Activated T-helper 1 cell treated with anti-CD3 and anti-CD28 coated beads, Interleukin-12 subunit alpha, Interleukin-12 subunit beta, Interleukin-2, Interleukin-4 antibody, amounts not matched to agents 30 ng/mL and 10 ng/mL and 1 ng/mL, durations not matched to agents 14 hours and 24 hours and 36 hours (primary cell): Measurements from ENCODE around the gene CA9. TPM values are rescaled to one million over a fixed set of nuclear protein-coding genes. Genes with fewer than 3 reads are reported as not detected.
A peak's percentile ranks its signal among the peaks of the same experiment; 100 is the strongest.

Experiments used
- DNase-seq: peaks from one replicate; pipeline ENCODE4 v3.0.0; 2021; ENCODE audit warnings: low spot score
- H3K27ac Mint-ChIP-seq: one replicate; pipeline ENCODE4 v1.8.0; 2021; ENCODE audit warnings: mild to moderate bottlenecking, mixed read lengths
- H3K27me3 Mint-ChIP-seq: one replicate; pipeline ENCODE4 v1.8.0; 2022; ENCODE audit warnings: mild to moderate bottlenecking, moderate library complexity, mixed read lengths; ENCODE audit not compliant: insufficient read depth
- H3K36me3 Mint-ChIP-seq: one replicate; pipeline ENCODE4 v1.8.0; 2021; ENCODE audit warnings: low read depth, mixed read lengths
- H3K4me1 Mint-ChIP-seq: one replicate; pipeline ENCODE4 v1.8.0; 2021; ENCODE audit warnings: low read depth, mixed read lengths
- H3K4me3 Mint-ChIP-seq: one replicate; pipeline ENCODE4 v1.8.0; 2021; ENCODE audit warnings: mild to moderate bottlenecking, moderate library complexity, mixed read lengths
- H3K9me3 Mint-ChIP-seq: one replicate; pipeline ENCODE4 v1.8.0; 2021; ENCODE audit warnings: mixed read lengths
- intact Hi-C: fragments of 100-400 bp; cut with micrococcal nuclease; formaldehyde crosslinking; loops from one replicate; pipeline ENCODE4 v1.15.1; 2024
- total RNA-seq: library from RNA; stranded (reverse); gene quantifications from 2 replicates; pipeline ENCODE4 v1.2.3, GENCODE V29; 2022

CA9 gene
- total RNA-seq, 1 donor from 2014 or later, result not detected

- intact Hi-C loops, result loop anchor here (2.0 kb wide), 1 partner anchor 33 kb away; the partner anchor contains the start of genes CCDC107 and RMRP
- peaks cover 7% of the 10 kb centered on the region for H3K36me3 Mint-ChIP-seq
- peak overlapping the region; percentile 84 for H3K4me3 Mint-ChIP-seq
- DNase-seq, result no peak
- H3K9me3 Mint-ChIP-seq, result no peaks in the 10 kb centered on the region
- H3K27me3 Mint-ChIP-seq, result peaks cover 2% of the 10 kb centered on the region
- peaks cover 26% of the 10 kb centered on the region for H3K4me1 Mint-ChIP-seq
- peak overlapping the region; percentile 55 for H3K27ac Mint-ChIP-seq
Measured at GRCh38 chr9:35691757-35692301, 18.1 kb downstream of the CA9 start.

- Mint-ChIP-seq H3K9me3 (no peaks in the 10 kb centered on the region), H3K27me3 (no peaks in the 10 kb centered on the region), H3K27ac (no peak overlapping the region), H3K36me3 (peaks cover 18% of the 10 kb centered on the region), H3K4me3 (no peak overlapping the region), H3K4me1 (peaks cover 12% of the 10 kb centered on the region)
- intact Hi-C loops, result loop anchor here (1.0 to 2.0 kb wide), 4 partner anchors 33 to 215 kb away; partner anchors contain the start of gene TESK1
- no peak for DNase-seq
Measured at GRCh38 chr9:35695943-35696401, 22.2 kb downstream of the CA9 start.

DNA sequence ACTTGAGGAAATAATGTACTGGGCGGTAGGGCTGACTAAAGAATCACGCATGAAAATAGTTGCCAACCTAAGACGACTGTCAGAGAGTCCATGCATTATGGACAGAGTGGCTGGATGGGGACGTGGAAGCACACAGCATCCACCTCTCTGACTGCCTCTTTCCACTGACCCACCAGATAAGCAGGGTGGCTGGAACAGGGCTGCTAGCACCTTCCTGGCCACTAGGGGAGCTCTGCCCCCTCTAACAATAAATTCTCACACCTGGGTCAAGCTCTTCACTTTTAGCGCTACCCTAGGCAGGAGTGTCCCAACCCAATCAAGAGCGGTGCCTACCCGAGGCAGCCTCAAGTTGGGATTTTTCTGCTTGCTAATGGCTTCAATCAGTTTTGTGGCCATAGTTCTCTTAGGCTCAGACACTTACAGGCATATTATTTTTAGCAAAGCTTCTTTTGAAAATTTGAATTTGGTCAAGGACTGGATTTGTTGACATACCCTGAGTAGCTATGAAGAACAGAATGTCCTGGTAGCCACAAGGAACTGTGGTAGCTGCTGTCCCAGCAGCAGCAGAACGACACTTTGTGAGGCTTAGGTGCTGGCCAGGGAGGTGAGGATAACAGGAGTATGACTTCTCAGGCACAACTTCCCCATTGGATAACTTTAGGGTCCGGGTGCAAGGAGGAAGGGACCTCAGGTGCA is 22.9 kb downstream of the CA9 start:
- Mint-ChIP-seq H3K4me1 (peaks cover 5% of the 10 kb centered on the region), H3K27me3 (no peaks in the 10 kb centered on the region), H3K4me3 (no peak overlapping the region), H3K9me3 (no peaks in the 10 kb centered on the region), H3K27ac (no peak overlapping the region), H3K36me3 (peaks cover 18% of the 10 kb centered on the region)
- peak; percentile 23 for DNase-seq
- intact Hi-C loops, result loop anchor here (1.0 to 2.0 kb wide), 4 partner anchors 32 to 215 kb away; partner anchors contain the start of gene TESK1

DNA sequence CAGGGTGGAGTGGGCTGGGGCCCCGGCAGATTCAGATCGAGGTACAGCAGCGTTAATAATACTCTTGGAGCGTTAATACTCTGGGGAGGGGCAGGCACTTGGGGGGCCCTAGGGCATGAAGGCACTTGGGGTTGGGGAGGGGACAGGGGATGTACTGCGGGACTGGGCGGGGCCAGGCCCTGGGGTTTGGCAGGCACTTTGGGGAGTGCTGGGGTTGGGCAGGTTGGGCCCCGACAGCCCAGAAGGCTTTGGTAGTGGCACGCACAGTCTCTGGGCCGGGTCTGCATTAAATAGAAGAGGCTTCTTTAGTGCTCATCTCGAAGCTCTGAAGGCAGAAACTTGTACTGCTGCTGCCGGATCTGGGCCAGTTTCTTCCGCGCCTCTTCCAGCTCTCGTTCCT is 23.8 kb downstream of the CA9 start:
- H3K9me3 Mint-ChIP-seq, result no peaks in the 10 kb centered on the region
- H3K36me3 Mint-ChIP-seq, result peaks cover 18% of the 10 kb centered on the region
- no peaks in the 10 kb centered on the region for H3K27me3 Mint-ChIP-seq
- DNase-seq, result no peak
- no peak overlapping the region for H3K27ac Mint-ChIP-seq
- no peak overlapping the region for H3K4me3 Mint-ChIP-seq
- H3K4me1 Mint-ChIP-seq, result no peaks in the 10 kb centered on the region
- intact Hi-C loops, result loop anchor here (2.0 kb wide), 3 partner anchors 31 to 93 kb away; partner anchors contain the start of gene TESK1

GRCh38 chr9:35698231-35698630 is 24.5 kb downstream of the CA9 start:
- no peaks in the 10 kb centered on the region for H3K27me3 Mint-ChIP-seq
- intact Hi-C loops, result no loop called here
- H3K27ac Mint-ChIP-seq, result no peak overlapping the region
- H3K4me3 Mint-ChIP-seq, result no peak overlapping the region
- H3K36me3 Mint-ChIP-seq, result peaks cover 23% of the 10 kb centered on the region
- DNase-seq, result no peak
- no peaks in the 10 kb centered on the region for H3K4me1 Mint-ChIP-seq
- no peaks in the 10 kb centered on the region for H3K9me3 Mint-ChIP-seq

DNA sequence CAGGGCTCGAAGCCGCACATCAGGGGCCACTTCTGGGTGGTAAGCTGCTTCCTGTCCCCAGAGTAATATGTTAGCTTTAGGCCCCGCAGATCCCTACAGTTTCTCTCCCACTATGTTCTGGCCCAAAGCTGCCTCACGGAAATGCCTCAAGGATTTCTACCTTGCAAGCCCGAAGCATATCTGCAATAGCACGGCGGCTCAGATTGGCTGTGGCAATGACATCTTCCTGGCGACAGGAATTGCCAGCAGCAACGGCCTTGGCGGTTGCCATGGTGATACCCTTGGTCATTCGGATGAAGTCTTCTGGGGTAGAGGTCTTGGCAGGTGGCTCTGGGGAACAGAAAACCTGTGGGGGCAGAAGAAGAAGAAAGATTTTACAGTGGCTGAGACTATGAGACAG is 26.3 kb downstream of the CA9 start:
- H3K27me3 Mint-ChIP-seq, result no peaks in the 10 kb centered on the region
- no peaks in the 10 kb centered on the region for H3K4me1 Mint-ChIP-seq
- DNase-seq, result no peak
- H3K4me3 Mint-ChIP-seq, result no peak overlapping the region
- H3K9me3 Mint-ChIP-seq, result no peaks in the 10 kb centered on the region
- intact Hi-C loops, result no loop called here
- H3K27ac Mint-ChIP-seq, result no peak overlapping the region
- peaks cover 37% of the 10 kb centered on the region for H3K36me3 Mint-ChIP-seq

- intact Hi-C loops, result no loop called here
- no peak for DNase-seq
- H3K4me3 Mint-ChIP-seq, result no peak overlapping the region
- H3K4me1 Mint-ChIP-seq, result no peaks in the 10 kb centered on the region
- H3K27me3 Mint-ChIP-seq, result no peaks in the 10 kb centered on the region
- H3K9me3 Mint-ChIP-seq, result no peaks in the 10 kb centered on the region
- peaks cover 40% of the 10 kb centered on the region for H3K36me3 Mint-ChIP-seq
- no peak overlapping the region for H3K27ac Mint-ChIP-seq
Measured at GRCh38 chr9:35700942-35701341, 27.2 kb downstream of the CA9 start.

GRCh38 chr9:35702696-35703095 is 29.0 kb downstream of the CA9 start:
- Mint-ChIP-seq H3K27me3 (no peaks in the 10 kb centered on the region), H3K4me1 (no peaks in the 10 kb centered on the region), H3K9me3 (no peaks in the 10 kb centered on the region), H3K36me3 (peaks cover 38% of the 10 kb centered on the region), H3K27ac (no peak overlapping the region), H3K4me3 (no peak overlapping the region)
- no peak for DNase-seq
- intact Hi-C loops, result no loop called here

DNA sequence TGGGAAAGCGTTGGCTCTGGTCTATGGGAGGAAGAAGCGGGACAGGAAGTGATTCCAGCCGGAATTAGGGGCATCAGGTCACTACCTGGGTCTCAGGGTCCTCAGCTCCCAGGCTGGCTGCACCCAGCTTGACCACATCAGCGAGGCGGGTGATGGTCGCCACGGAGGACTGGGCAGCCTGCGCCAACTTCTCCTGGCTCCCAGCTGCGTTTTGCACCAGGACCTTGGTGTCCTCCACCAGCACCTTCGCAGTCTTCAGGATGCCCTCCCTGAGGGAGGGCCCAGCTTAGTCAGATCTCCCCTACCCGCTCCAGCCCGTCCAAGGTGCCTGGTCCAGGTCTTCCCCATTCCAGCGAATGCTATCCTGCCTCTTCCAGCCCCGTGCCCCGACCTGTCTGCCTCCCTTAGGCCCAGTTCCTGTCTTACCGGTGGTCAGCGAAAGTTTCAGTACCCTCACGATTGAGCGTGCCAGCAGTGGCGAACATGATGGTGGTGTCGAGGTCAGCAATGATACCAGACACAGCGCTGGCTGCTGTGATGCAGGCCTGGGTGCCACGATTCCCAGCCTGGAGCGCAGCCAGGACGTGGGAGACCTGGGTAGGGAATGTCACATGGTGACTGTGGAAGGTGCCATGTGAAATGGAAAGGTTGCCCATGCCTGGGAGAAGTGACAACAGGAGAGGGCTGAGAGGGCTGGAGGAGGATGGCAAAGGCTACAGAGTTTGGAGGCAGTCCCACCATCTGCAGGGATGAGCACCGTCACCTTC is 30.4 kb downstream of the CA9 start:
- H3K36me3 Mint-ChIP-seq, result peaks cover 47% of the 10 kb centered on the region
- no peak for DNase-seq

GRCh38 chr9:35705372-35705771 is 31.6 kb downstream of the CA9 start:
- DNase-seq, result no peak
- Mint-ChIP-seq H3K36me3 (peaks cover 51% of the 10 kb centered on the region), H3K27ac (no peak overlapping the region), H3K27me3 (no peaks in the 10 kb centered on the region), H3K4me1 (no peaks in the 10 kb centered on the region), H3K9me3 (no peaks in the 10 kb centered on the region), H3K4me3 (no peak overlapping the region)
- intact Hi-C loops, result no loop called here

More for the DNA sequence above, 30.4 kb downstream of the CA9 start:
- intact Hi-C loops, result no loop called here
- Mint-ChIP-seq H3K4me3 (no peak overlapping the region), H3K9me3 (no peaks in the 10 kb centered on the region), H3K4me1 (no peaks in the 10 kb centered on the region), H3K27me3 (no peaks in the 10 kb centered on the region), H3K27ac (no peak overlapping the region)

- H3K4me3 Mint-ChIP-seq, result no peak overlapping the region
- H3K27ac Mint-ChIP-seq, result no peak overlapping the region
- H3K4me1 Mint-ChIP-seq, result no peaks in the 10 kb centered on the region
- no peaks in the 10 kb centered on the region for H3K9me3 Mint-ChIP-seq
- no peaks in the 10 kb centered on the region for H3K27me3 Mint-ChIP-seq
- DNase-seq, result no peak
- intact Hi-C loops, result no loop called here
- peaks cover 57% of the 10 kb centered on the region for H3K36me3 Mint-ChIP-seq
Measured at GRCh38 chr9:35705836-35706430, 32.2 kb downstream of the CA9 start.

GRCh38 chr9:35706951-35707350 is 33.2 kb downstream of the CA9 start:
- H3K27me3 Mint-ChIP-seq, result no peaks in the 10 kb centered on the region

More at GRCh38 chr9:35706951-35707350, 33.2 kb downstream of the CA9 start:
- no peaks in the 10 kb centered on the region for H3K9me3 Mint-ChIP-seq
- H3K27ac Mint-ChIP-seq, result no peak overlapping the region
- H3K4me3 Mint-ChIP-seq, result no peak overlapping the region
- intact Hi-C loops, result no loop called here
- no peak for DNase-seq
- H3K4me1 Mint-ChIP-seq, result peaks cover 4% of the 10 kb centered on the region
- H3K36me3 Mint-ChIP-seq, result peaks cover 65% of the 10 kb centered on the region
